Body of pancreas (tissue), 4 donors: Measurements from ENCODE around the gene HHAT. TPM values are rescaled to one million over a fixed set of nuclear protein-coding genes. Genes with fewer than 3 reads are reported as not detected.
"Not testable (repeated sequence)": the region's sequence is repeated elsewhere in the genome, so short reads cannot be mapped to it uniquely, and the experiment has no call there.

ENCODE experiments used
- ATAC-seq: fragments of 150-250 bp; one replicate; pipeline ENCODE4 v1.9.1; 2016
- DNase-seq, 4 donors: peaks; one replicate each; pipeline ENCODE4 v3.0.0-alpha.2; 2019
- H3K27ac ChIP-seq, 4 donors: fragments of 200-600 bp; sonication (generic); 1 replicate in 3 of 4; 2 replicates in 1 of 4; pipeline versions ENCODE4 v1.5.1 to v1.6.1; 2016 to 2019; ENCODE audit warnings: mild to moderate bottlenecking in 1 of 4, mixed read lengths in 1 of 4, moderate library complexity in 1 of 4
- H3K27me3 ChIP-seq, 2 donors: fragments of 200-600 bp; sonication (generic); one replicate each; pipeline ENCODE4 v1.6.0; 2016; ENCODE audit warnings: mild to moderate bottlenecking in 1 of 2
- H3K36me3 ChIP-seq, 2 donors: fragments of 200-600 bp; sonication (generic); replicated peaks in 1 of 2; 2 replicates each; pipeline ENCODE4 v1.5.1; 2016; ENCODE audit warnings: low read depth in 2 of 2; ENCODE audit not compliant: insufficient read depth in 1 of 2
- H3K4me1 ChIP-seq: fragments of 200-600 bp; sonication (generic); one replicate; pipeline ENCODE4 v1.6.0; 2016
- H3K4me3 ChIP-seq, 2 donors: fragments of 200-600 bp; sonication (generic); 1 replicate in 1 of 2; 2 replicates in 1 of 2; pipeline ENCODE4 v1.5.1; 2016 to 2019
- H3K9me3 ChIP-seq, 3 donors: fragments of 200-600 bp; sonication (generic); 1 replicate in 2 of 3; 2 replicates in 1 of 3; pipeline ENCODE4 v1.5.1; 2016
- CTCF ChIP-seq, 7 experiments: fragments of 450-650 bp in 4 of 7; fragments of 200-600 bp in 3 of 7; sonication (generic) in 3 of 7; IDR thresholded peaks; one replicate each; pipeline ENCODE4 v1.5.1; 2016 to 2019; ENCODE audit warnings: antibody characterized with exemption in 7 of 7
- POLR2A ChIP-seq, 3 donors: fragments of 450-650 bp; IDR thresholded peaks; one replicate each; pipeline ENCODE4 v1.6.1; 2016; ENCODE audit warnings: antibody characterized with exemption in 3 of 3, mild to moderate bottlenecking in 2 of 3
- WGBS, 2 donors: methylation state at CpG; one replicate each; pipeline ENCODE4 v1.1.5; 2017; 5-methylcytosine and 5-hydroxymethylcytosine counted together
- intact Hi-C: fragments of 100-400 bp; cut with DNase I; formaldehyde crosslinking; loops from one replicate; pipeline ENCODE4 v1.15.1; 2023
- total RNA-seq, 2 donors: library from RNA; depleted of rRNA; stranded (reverse); fragments of >200 nt; gene quantifications; one replicate each; pipeline ENCODE4 v1.1.0, GENCODE V29; 2016

HHAT gene
- total RNA-seq, 2 donors from 2014 or later: 4.4 to 19.4 TPM

GRCh38 chr1:210418863-210419650, 90.4 kb downstream of the HHAT start:
- WGBS, 2 donors: 71 to 75% methylated on average over 7 of the region's 7 CpGs
- Histone ChIP-seq H3K9me3 (peaks cover 0 to 6% (median 0%) of the 10 kb centered on the region in 3 donors), H3K27me3 (no peaks in the 10 kb centered on the region), H3K4me3 (no peak overlapping the region), H3K36me3 (no peaks in the 10 kb centered on the region), H3K27ac (peak overlapping the region in 2 of 4 donors; percentile 51 to 53), H3K4me1 (no peaks in the 10 kb centered on the region)
- ATAC-seq (peak; percentile 40), DNase-seq (peak in 1 of 4 donors; percentile 13)
- intact Hi-C loops: no loop called here
- TF ChIP-seq CTCF (IDR thresholded peaks at IDR 0.05): no peak
- TF ChIP-seq POLR2A (IDR thresholded peaks at IDR 0.05): no peak

- not testable (repeated sequence) for ATAC-seq, DNase-seq
These were observed 98.0 kb downstream of the HHAT start for GRCh38 chr1:210426696-210427095.

GRCh38 chr1:210428696-210429095, 100.0 kb downstream of the HHAT start:
- intact Hi-C loops: no loop called here
- Histone ChIP-seq H3K4me1 (no peaks in the 10 kb centered on the region), H3K27ac (no peak overlapping the region), H3K4me3 (no peak overlapping the region), H3K36me3 (no peaks in the 10 kb centered on the region), H3K9me3 (peaks cover 0 to 5% (median 0%) of the 10 kb centered on the region in 3 donors), H3K27me3 (no peaks in the 10 kb centered on the region)
- no peak for ATAC-seq
- DNase-seq: no peak
- TF ChIP-seq CTCF (IDR thresholded peaks at IDR 0.05): no peak
- no peak for TF ChIP-seq POLR2A (IDR thresholded peaks at IDR 0.05)
- 91 to 94% methylated on average over 7 of the region's 7 CpGs for WGBS, 2 donors

More at GRCh38 chr1:210426696-210427095, 98.0 kb downstream of the HHAT start:
- H3K27me3 ChIP-seq, H3K36me3 ChIP-seq, H3K4me1 ChIP-seq, intact Hi-C loops, H3K4me3 ChIP-seq, H3K27ac ChIP-seq, H3K9me3 ChIP-seq: not testable (repeated sequence)
- 90 to 93% methylated on average over 1 of the region's 1 CpG for WGBS, 2 donors

- DNase-seq (no peak), ATAC-seq (no peak)
- intact Hi-C loops: no loop called here
- Histone ChIP-seq H3K4me3 (no peak overlapping the region), H3K36me3 (no peaks in the 10 kb centered on the region), H3K27me3 (no peaks in the 10 kb centered on the region), H3K9me3 (no peaks in the 10 kb centered on the region), H3K27ac (no peak overlapping the region), H3K4me1 (no peaks in the 10 kb centered on the region)
- no peak for TF ChIP-seq CTCF (IDR thresholded peaks at IDR 0.05)
- no peak for TF ChIP-seq POLR2A (IDR thresholded peaks at IDR 0.05)
- WGBS, 2 donors: 74 to 82% methylated on average over 4 of the region's 4 CpGs
These were observed 105.5 kb downstream of the HHAT start for GRCh38 chr1:210434223-210434622.

GRCh38 chr1:210437111-210437510, 108.4 kb downstream of the HHAT start:
- H3K27me3 ChIP-seq: no peaks in the 10 kb centered on the region
- TF ChIP-seq POLR2A (IDR thresholded peaks at IDR 0.05) (no peak), CTCF (IDR thresholded peaks at IDR 0.05) (no peak)
- no peaks in the 10 kb centered on the region for H3K4me1 ChIP-seq
- intact Hi-C loops: no loop called here
- no peak for DNase-seq
- H3K27ac ChIP-seq: no peak overlapping the region
- no peak for ATAC-seq
- H3K4me3 ChIP-seq: no peak overlapping the region
- H3K36me3 ChIP-seq: no peaks in the 10 kb centered on the region
- H3K9me3 ChIP-seq: no peaks in the 10 kb centered on the region
- WGBS, 2 donors: 78 to 79% methylated on average over 6 of the region's 6 CpGs
